ENCODE results near the gene STAT3. TPM values are rescaled to one million over a fixed set of nuclear protein-coding genes. Genes with fewer than 3 reads are reported as not detected.

Gene STAT3
- total and polyA plus RNA-seq, 2 experiments from 2014 or later: 152 to 163 TPM

DNA sequence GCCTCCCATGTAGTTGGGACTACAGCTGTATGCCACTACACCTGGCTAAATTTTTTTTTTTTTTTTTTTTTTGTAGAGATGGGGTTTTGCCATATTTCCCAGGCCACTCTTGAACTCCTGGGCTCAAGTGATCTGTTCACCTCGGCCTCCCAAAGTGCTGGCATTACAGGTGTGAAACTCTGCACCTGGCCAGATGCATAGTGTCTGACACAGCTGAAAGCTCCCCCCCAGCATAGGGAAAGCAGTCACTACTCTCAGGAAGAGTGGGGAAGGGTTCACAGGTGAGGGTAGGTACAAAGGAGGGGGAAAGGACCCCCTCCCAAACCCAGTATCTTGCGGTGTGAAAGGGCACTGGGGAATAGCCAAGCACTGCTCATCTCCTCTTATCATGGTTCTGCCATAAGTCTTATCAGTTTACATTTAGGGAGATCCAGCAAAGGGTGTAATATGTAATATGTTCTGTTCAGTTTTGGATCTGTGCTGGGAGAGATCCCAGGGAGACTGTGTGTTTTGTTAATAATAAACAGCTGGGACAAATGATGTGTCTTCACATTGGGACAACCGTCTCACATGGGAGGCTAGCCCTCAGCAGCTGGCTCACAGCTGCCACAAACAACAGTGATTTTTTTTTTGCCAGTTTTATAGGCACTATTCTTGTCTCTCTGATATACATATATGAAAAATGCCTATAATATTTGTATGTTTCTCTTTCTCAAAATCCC is 41.6 kb upstream of the STAT3 start:
- Histone ChIP-seq H3K9me2 (replicated peaks; ENCODE audit: insufficient read depth) (no peaks in the 10 kb centered on the region), H3K36me3 (replicated peaks; ENCODE audit: insufficient read depth, low read depth) (no peaks in the 10 kb centered on the region), H3K4me1 (ENCODE audit: insufficient read depth) (peaks cover 19% of the 10 kb centered on the region), H3K27ac (no peak overlapping the region), H3K79me2 (no peaks in the 10 kb centered on the region), H3K27me3 (no peaks in the 10 kb centered on the region), H2AFZ (no peak overlapping the region), H3K4me3 (no peak overlapping the region), H3K9me3 (ENCODE audit: low read depth) (no peaks in the 10 kb centered on the region), H3K4me2 (no peak overlapping the region), H4K20me1 (ENCODE audit: insufficient read depth, poor library complexity, severe bottlenecking) (no peaks in the 10 kb centered on the region)
- 59% methylated on average over 3 of the region's 3 CpGs for WGBS (ENCODE audit: low lambda C conversion rate, missing lambda C conversion rate)
- TF ChIP-seq EZH2phosphoT487 (IDR thresholded peaks at IDR 0.05; ENCODE audit: low read depth, severe bottlenecking, unreplicated experiment) (no peak), EZH2 (IDR thresholded peaks at IDR 0.05; ENCODE audit: borderline replicate concordance) (no peak)
- TF ChIP-seq, protein P1, sequence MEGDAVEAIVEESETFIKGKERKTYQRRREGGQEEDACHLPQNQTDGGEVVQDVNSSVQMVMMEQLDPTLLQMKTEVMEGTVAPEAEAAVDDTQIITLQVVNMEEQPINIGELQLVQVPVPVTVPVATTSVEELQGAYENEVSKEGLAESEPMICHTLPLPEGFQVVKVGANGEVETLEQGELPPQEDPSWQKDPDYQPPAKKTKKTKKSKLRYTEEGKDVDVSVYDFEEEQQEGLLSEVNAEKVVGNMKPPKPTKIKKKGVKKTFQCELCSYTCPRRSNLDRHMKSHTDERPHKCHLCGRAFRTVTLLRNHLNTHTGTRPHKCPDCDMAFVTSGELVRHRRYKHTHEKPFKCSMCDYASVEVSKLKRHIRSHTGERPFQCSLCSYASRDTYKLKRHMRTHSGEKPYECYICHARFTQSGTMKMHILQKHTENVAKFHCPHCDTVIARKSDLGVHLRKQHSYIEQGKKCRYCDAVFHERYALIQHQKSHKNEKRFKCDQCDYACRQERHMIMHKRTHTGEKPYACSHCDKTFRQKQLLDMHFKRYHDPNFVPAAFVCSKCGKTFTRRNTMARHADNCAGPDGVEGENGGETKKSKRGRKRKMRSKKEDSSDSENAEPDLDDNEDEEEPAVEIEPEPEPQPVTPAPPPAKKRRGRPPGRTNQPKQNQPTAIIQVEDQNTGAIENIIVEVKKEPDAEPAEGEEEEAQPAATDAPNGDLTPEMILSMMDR (IDR thresholded peaks at IDR 0.05; ENCODE audit: poor library complexity): no peak
- no peak for DNase-seq (ENCODE audit: low spot score)

DNA sequence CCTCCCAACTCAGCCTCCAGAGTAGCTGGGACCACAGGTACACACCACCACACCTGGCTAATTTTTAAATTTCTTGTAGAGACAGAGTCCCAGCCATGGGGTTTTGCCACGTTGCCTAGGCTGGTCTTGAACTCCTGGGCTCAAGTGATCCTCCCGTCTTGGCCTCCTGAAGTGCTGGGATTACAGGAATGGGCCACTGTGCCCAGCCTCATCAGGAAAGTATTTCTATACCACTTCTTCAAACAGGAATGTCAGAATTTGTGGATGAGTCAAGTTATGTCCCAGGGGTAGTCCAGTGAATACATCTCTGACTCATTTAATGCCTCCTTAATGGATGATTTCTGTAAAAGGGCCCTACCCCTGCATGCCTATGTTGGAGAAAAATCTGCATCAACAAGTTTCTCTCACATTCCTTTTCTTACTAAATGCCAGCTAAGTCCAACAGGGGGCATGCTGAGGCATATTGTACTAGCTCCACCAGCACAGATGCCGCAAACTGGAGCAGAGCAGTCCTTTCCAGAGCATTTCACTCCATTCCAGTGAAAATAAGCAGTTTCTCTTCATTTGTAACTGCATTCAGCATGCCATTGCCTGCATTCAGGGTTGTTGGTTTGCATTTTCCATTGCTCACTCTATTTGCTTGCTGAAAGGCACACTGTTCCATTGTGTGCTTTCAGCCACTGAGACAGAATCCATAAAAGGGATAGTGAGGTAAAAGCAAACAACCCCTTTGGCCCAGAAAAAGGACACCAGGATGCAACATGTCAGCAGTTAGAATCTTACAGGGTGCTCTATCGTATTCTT is 40.1 kb upstream of the STAT3 start:
- peak overlapping the region; percentile 68 for H3K27ac ChIP-seq
- H3K4me1 ChIP-seq (ENCODE audit: insufficient read depth): peaks cover 24% of the 10 kb centered on the region
- H2AFZ ChIP-seq: no peak overlapping the region
- no peaks in the 10 kb centered on the region for H4K20me1 ChIP-seq (ENCODE audit: insufficient read depth, poor library complexity, severe bottlenecking)
- no peak overlapping the region for H3K4me3 ChIP-seq
- no peaks in the 10 kb centered on the region for H3K27me3 ChIP-seq
- 45% methylated on average over 4 of the region's 4 CpGs for WGBS (ENCODE audit: low lambda C conversion rate, missing lambda C conversion rate)
- H3K9me2 ChIP-seq (replicated peaks; ENCODE audit: insufficient read depth): no peaks in the 10 kb centered on the region
- H3K9me3 ChIP-seq (ENCODE audit: low read depth): no peaks in the 10 kb centered on the region
- peak; percentile 89 for DNase-seq (ENCODE audit: low spot score)
- peak overlapping the region; percentile 26 for H3K4me2 ChIP-seq
- no peaks in the 10 kb centered on the region for H3K36me3 ChIP-seq (replicated peaks; ENCODE audit: insufficient read depth, low read depth)
- TF ChIP-seq EZH2phosphoT487 (IDR thresholded peaks at IDR 0.05; ENCODE audit: low read depth, severe bottlenecking, unreplicated experiment) (no peak), EZH2 (IDR thresholded peaks at IDR 0.05; ENCODE audit: borderline replicate concordance) (no peak)
- TF ChIP-seq, protein P1 (IDR thresholded peaks at IDR 0.05; ENCODE audit: poor library complexity): peak; percentile 68
- H3K79me2 ChIP-seq: no peaks in the 10 kb centered on the region

DNA sequence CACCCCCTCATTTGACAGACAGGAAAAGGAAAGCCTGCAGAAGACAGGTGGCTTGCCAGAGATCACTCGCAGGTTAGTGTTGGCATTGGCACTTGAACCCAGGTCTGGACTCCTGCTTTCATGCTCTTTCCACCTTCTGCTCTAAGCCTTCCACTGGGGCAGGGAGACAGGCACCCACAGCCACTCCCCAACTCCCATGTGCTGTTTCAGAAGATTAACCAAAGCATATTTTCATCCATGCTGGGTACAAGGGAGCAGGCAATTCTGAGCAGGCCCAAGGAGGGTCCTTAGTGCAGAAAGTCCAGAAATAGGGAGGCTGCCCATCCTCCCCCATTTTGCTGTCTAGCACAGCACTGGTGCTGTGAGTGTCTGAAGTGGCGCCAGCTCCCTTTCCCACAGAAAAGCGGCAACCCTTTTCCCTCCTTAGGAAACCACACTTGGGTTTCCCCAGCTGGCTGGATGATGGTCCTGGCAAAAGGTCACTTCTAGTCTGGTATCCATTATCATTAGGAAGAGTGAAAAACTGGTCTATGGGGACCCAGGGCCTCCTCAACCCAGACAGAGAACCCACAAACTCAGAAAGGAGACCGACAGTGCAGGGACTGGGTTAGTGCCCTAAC is 36.9 kb upstream of the STAT3 start:
- DNase-seq (ENCODE audit: low spot score): no peak
- Histone ChIP-seq H3K36me3 (replicated peaks; ENCODE audit: insufficient read depth, low read depth) (no peaks in the 10 kb centered on the region), H3K9me2 (replicated peaks; ENCODE audit: insufficient read depth) (no peaks in the 10 kb centered on the region), H3K4me3 (no peak overlapping the region), H4K20me1 (ENCODE audit: insufficient read depth, poor library complexity, severe bottlenecking) (peaks cover 9% of the 10 kb centered on the region), H3K27ac (no peak overlapping the region), H3K4me2 (no peak overlapping the region), H3K27me3 (no peaks in the 10 kb centered on the region), H3K79me2 (peaks cover 23% of the 10 kb centered on the region), H3K4me1 (ENCODE audit: insufficient read depth) (peaks cover 20% of the 10 kb centered on the region), H3K9me3 (ENCODE audit: low read depth) (no peaks in the 10 kb centered on the region), H2AFZ (no peak overlapping the region)
- no peak for TF ChIP-seq EZH2phosphoT487 (IDR thresholded peaks at IDR 0.05; ENCODE audit: low read depth, severe bottlenecking, unreplicated experiment)
- TF ChIP-seq, protein P1 (IDR thresholded peaks at IDR 0.05; ENCODE audit: poor library complexity): no peak
- no peak for TF ChIP-seq EZH2 (IDR thresholded peaks at IDR 0.05; ENCODE audit: borderline replicate concordance)
- WGBS (ENCODE audit: low lambda C conversion rate, missing lambda C conversion rate): 89% methylated on average over 4 of the region's 4 CpGs

Measured in hepatocyte (in vitro differentiated cells).